Mesenchymal stem cell (in vitro differentiated cells and primary cell): Measurements from ENCODE around the gene CXCL3. TPM values are rescaled to one million over a fixed set of nuclear protein-coding genes. Genes with fewer than 3 reads are reported as not detected.

Experiments used
- DNase-seq: peaks from one replicate; pipeline ENCODE4 v3.0.0-alpha.2; 2013
- H2AFZ ChIP-seq: one replicate; pipeline ENCODE4 v1.6.1; 2013; ENCODE audit warnings: low read depth, mild to moderate bottlenecking, control low read depth, inconsistent platforms, low read length, moderate library complexity
- H2AK5ac ChIP-seq: 2 replicates; pipeline ENCODE4 v1.6.1; 2013; ENCODE audit warnings: low read length, moderate library complexity, mild to moderate bottlenecking, inconsistent platforms; ENCODE audit not compliant: severe bottlenecking
- H2BK120ac ChIP-seq: one replicate; pipeline ENCODE4 v1.6.1; 2013; ENCODE audit warnings: low read depth, mild to moderate bottlenecking, inconsistent platforms, low read length, moderate library complexity
- H2BK12ac ChIP-seq, 2 experiments: one replicate each; pipeline ENCODE4 v1.6.1; 2013; ENCODE audit warnings: inconsistent platforms in 2 of 2, low read length in 2 of 2, mild to moderate bottlenecking in 2 of 2, moderate library complexity in 2 of 2, control low read depth in 1 of 2
- H2BK15ac ChIP-seq: one replicate; pipeline ENCODE4 v1.6.1; 2013; ENCODE audit warnings: mild to moderate bottlenecking, low read depth, inconsistent platforms; ENCODE audit not compliant: poor library complexity, severe bottlenecking
- H2BK5ac ChIP-seq: 2 replicates; pipeline ENCODE4 v1.6.1; 2013; ENCODE audit warnings: low read depth, mild to moderate bottlenecking, low read length, control low read depth, inconsistent platforms; ENCODE audit not compliant: poor library complexity, severe bottlenecking
- H3K14ac ChIP-seq, 2 experiments: one replicate each; pipeline ENCODE4 v1.6.1; 2013; ENCODE audit warnings: inconsistent platforms in 2 of 2, low read length in 2 of 2, control low read depth in 1 of 2, mild to moderate bottlenecking in 1 of 2, moderate library complexity in 1 of 2
- H3K18ac ChIP-seq, 2 experiments: one replicate each; pipeline ENCODE4 v1.6.1; 2013; ENCODE audit warnings: inconsistent platforms in 2 of 2, low read length in 2 of 2, control low read depth in 1 of 2, low read depth in 1 of 2, mild to moderate bottlenecking in 1 of 2
- H3K23ac ChIP-seq, 2 experiments: one replicate each; pipeline ENCODE4 v1.6.1; 2013; ENCODE audit warnings: inconsistent platforms in 2 of 2, low read length in 2 of 2, mild to moderate bottlenecking in 2 of 2, moderate library complexity in 2 of 2, control low read depth in 1 of 2
- H3K27ac ChIP-seq: 2 replicates; pipeline ENCODE4 v1.5.1; 2013; ENCODE audit warnings: mild to moderate bottlenecking, moderate library complexity, low read length, control low read depth, inconsistent platforms; ENCODE audit not compliant: poor library complexity, severe bottlenecking
- H3K27me3 ChIP-seq, 2 experiments: 2 replicates each; pipeline versions ENCODE4 v1.6.1 to v1.7.0; 2013; ENCODE audit warnings: low read length in 2 of 2, mild to moderate bottlenecking in 2 of 2, moderate library complexity in 2 of 2, control low read depth in 1 of 2, inconsistent platforms in 1 of 2; ENCODE audit not compliant: control insufficient read depth in 1 of 2, insufficient read depth in 1 of 2
- H3K36me3 ChIP-seq, 2 experiments: 2 replicates each; pipeline versions ENCODE4 v1.6.1 to v1.7.0; 2013; ENCODE audit warnings: low read length in 2 of 2, control low read depth in 1 of 2, inconsistent platforms in 1 of 2, low read depth in 1 of 2, mild to moderate bottlenecking in 1 of 2; ENCODE audit not compliant: insufficient read depth in 2 of 2, control insufficient read depth in 1 of 2
- H3K4ac ChIP-seq, 2 experiments: one replicate each; pipeline ENCODE4 v1.6.1; 2013; ENCODE audit warnings: inconsistent platforms in 2 of 2, low read length in 2 of 2, mild to moderate bottlenecking in 2 of 2, moderate library complexity in 2 of 2, control low read depth in 1 of 2, low read depth in 1 of 2
- H3K4me1 ChIP-seq: 2 replicates; pipeline ENCODE4 v1.6.1; 2013; ENCODE audit warnings: low read depth, low read length, control low read depth; ENCODE audit not compliant: control insufficient read depth, insufficient read depth
- H3K4me2 ChIP-seq: 2 replicates; pipeline ENCODE4 v1.6.1; 2013; ENCODE audit warnings: low read length, mild to moderate bottlenecking, inconsistent platforms; ENCODE audit not compliant: poor library complexity, severe bottlenecking
- H3K4me3 ChIP-seq, 2 experiments: 2 replicates each; pipeline versions ENCODE4 v1.5.1 to v1.7.0; 2013; ENCODE audit warnings: low read length in 2 of 2, mild to moderate bottlenecking in 2 of 2, control low read depth in 1 of 2, low read depth in 1 of 2; ENCODE audit not compliant: insufficient read depth in 1 of 2
- H3K79me1 ChIP-seq: replicated peaks from 2 replicates; pipeline ENCODE4 v1.6.1; 2013; ENCODE audit warnings: mild to moderate bottlenecking, control low read depth, low read length, inconsistent platforms; ENCODE audit not compliant: poor library complexity, severe bottlenecking
- H3K9ac ChIP-seq: 2 replicates; pipeline ENCODE4 v1.7.0; 2013; ENCODE audit warnings: mild to moderate bottlenecking, low read length, moderate library complexity
- H3K9me3 ChIP-seq: 2 replicates; pipeline ENCODE4 v1.7.0; 2013; ENCODE audit warnings: mild to moderate bottlenecking, low read length; ENCODE audit not compliant: control insufficient read depth
- H4K8ac ChIP-seq: one replicate; pipeline ENCODE4 v1.6.1; 2013; ENCODE audit warnings: inconsistent platforms, mild to moderate bottlenecking, low read length, moderate library complexity
- H4K91ac ChIP-seq: one replicate; pipeline ENCODE4 v1.6.1; 2013; ENCODE audit warnings: mild to moderate bottlenecking, low read length, inconsistent platforms
- WGBS: methylation state at CpG from one replicate; pipeline ENCODE4 v1.1.7; 2013; ENCODE audit warnings: mixed read lengths; 5-methylcytosine and 5-hydroxymethylcytosine counted together
- polyA plus RNA-seq, 2 experiments: library from polyadenylated mRNA; stranded (reverse); fragments of 200-250 nt; gene quantifications; one replicate each; pipeline ENCODE4 v1.2.3, GENCODE V29; 2013

Gene CXCL3
- polyA plus RNA-seq (2013, experiment 1 of 2), result 3.8 TPM
- 3.3 TPM for polyA plus RNA-seq (2013, experiment 2 of 2)

GRCh38 chr4:74038425-74039314 lies at the start of gene CXCL3:
CXCL3 (minus strand) TSS chr4:74038689; CDS start chr4:74038611, 78 bp downstream.
- H3K36me3 ChIP-seq, result no peaks in the 10 kb centered on the region
- peak within 1 kb of the TSS in 1 of 2 experiments; percentile 72 for H3K23ac ChIP-seq
- peak within 1 kb of the TSS; percentile 98 for H2BK15ac ChIP-seq
- H3K4me3 ChIP-seq, result peak within 1 kb of the TSS; percentile 82 to 94
- H3K4me1 ChIP-seq, result peaks cover 4% of the 10 kb centered on the region
- no peaks in the 10 kb centered on the region for H3K27me3 ChIP-seq
- peak within 1 kb of the TSS; percentile 58 to 95 for H3K18ac ChIP-seq
- H2BK120ac ChIP-seq, result peak within 1 kb of the TSS; percentile 99
- no peak within 1 kb of the TSS for H2AK5ac ChIP-seq
- peak within 1 kb of the TSS; percentile 75 to 77 for H2BK12ac ChIP-seq
- peak; percentile 84 for DNase-seq
- peak within 1 kb of the TSS; percentile 93 for H2AFZ ChIP-seq
- peaks cover 3% of the 10 kb centered on the region for H3K79me1 ChIP-seq
- WGBS, result 3% methylated on average over 48 of the region's 64 CpGs
- no peaks in the 10 kb centered on the region for H3K9me3 ChIP-seq
- peak within 1 kb of the TSS in 1 of 2 experiments; percentile 33 for H3K4ac ChIP-seq
- peak within 1 kb of the TSS; percentile 41 for H3K27ac ChIP-seq
- peak within 1 kb of the TSS in 1 of 2 experiments; percentile 41 for H3K14ac ChIP-seq
- peak within 1 kb of the TSS; percentile 71 for H4K8ac ChIP-seq
- H4K91ac ChIP-seq, result peak within 1 kb of the TSS; percentile 79
- H3K4me2 ChIP-seq, result peak within 1 kb of the TSS; percentile 90
- H3K9ac ChIP-seq, result peak within 1 kb of the TSS; percentile 93
- peak within 1 kb of the TSS; percentile 81 for H2BK5ac ChIP-seq

GRCh38 chr4:74087481-74087880 lies 49.0 kb upstream of the CXCL3 start:
- H3K27ac ChIP-seq, result no peak overlapping the region
- no peaks in the 10 kb centered on the region for H3K4me1 ChIP-seq
- H4K8ac ChIP-seq, result no peak overlapping the region
- no peak overlapping the region for H2AK5ac ChIP-seq
- no peak overlapping the region for H3K14ac ChIP-seq
- H2BK5ac ChIP-seq, result no peak overlapping the region
- H4K91ac ChIP-seq, result no peak overlapping the region
- H2BK12ac ChIP-seq, result no peak overlapping the region
- H3K36me3 ChIP-seq, result no peaks in the 10 kb centered on the region
- H3K18ac ChIP-seq, result no peak overlapping the region
- no peak overlapping the region for H2AFZ ChIP-seq
- H3K9me3 ChIP-seq, result no peaks in the 10 kb centered on the region
- H3K23ac ChIP-seq, result no peak overlapping the region
- no peaks in the 10 kb centered on the region for H3K79me1 ChIP-seq
- no peak overlapping the region for H3K4me2 ChIP-seq
- no peaks in the 10 kb centered on the region for H3K27me3 ChIP-seq
- no peak overlapping the region for H3K9ac ChIP-seq
- no peak overlapping the region for H3K4ac ChIP-seq
- DNase-seq, result no peak
- H3K4me3 ChIP-seq, result no peak overlapping the region
- no peak overlapping the region for H2BK15ac ChIP-seq
- H2BK120ac ChIP-seq, result no peak overlapping the region

DNA sequence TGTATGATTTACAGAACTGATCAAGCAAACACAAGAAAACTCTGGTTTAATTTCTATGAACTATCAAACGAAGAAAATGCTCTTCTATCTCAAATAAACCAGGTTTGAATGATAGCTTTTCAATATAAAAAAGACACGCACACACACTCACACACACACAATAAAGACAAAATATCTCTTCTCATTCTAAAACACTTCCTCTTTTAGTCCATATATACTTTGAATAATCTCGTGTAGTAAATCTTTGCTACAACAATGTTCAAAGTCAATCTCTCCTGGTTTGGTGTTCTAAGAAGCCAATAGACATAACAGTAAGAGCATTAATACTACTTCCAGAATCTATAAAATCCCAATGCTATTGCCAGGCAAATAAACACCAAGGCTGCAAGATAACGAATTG lies 47.2 kb upstream of the CXCL3 start:
- H2BK12ac ChIP-seq, result no peak overlapping the region
- H3K36me3 ChIP-seq, result no peaks in the 10 kb centered on the region
- no peak overlapping the region for H3K4me3 ChIP-seq
- no peak overlapping the region for H3K4ac ChIP-seq
- H3K27ac ChIP-seq, result no peak overlapping the region
- DNase-seq, result no peak
- H2BK15ac ChIP-seq, result no peak overlapping the region
- no peak overlapping the region for H2AFZ ChIP-seq
- H3K4me1 ChIP-seq, result no peaks in the 10 kb centered on the region
- H2AK5ac ChIP-seq, result no peak overlapping the region
- H3K27me3 ChIP-seq, result no peaks in the 10 kb centered on the region
- no peak overlapping the region for H3K9ac ChIP-seq
- no peak overlapping the region for H4K8ac ChIP-seq
- H3K18ac ChIP-seq, result no peak overlapping the region
- H3K23ac ChIP-seq, result no peak overlapping the region
- H2BK5ac ChIP-seq, result no peak overlapping the region
- H3K4me2 ChIP-seq, result no peak overlapping the region
- WGBS, result 98% methylated on average over 4 of the region's 4 CpGs
- H3K14ac ChIP-seq, result no peak overlapping the region
- no peaks in the 10 kb centered on the region for H3K79me1 ChIP-seq
- H2BK120ac ChIP-seq, result no peak overlapping the region
- H4K91ac ChIP-seq, result no peak overlapping the region
- H3K9me3 ChIP-seq, result no peaks in the 10 kb centered on the region

DNA sequence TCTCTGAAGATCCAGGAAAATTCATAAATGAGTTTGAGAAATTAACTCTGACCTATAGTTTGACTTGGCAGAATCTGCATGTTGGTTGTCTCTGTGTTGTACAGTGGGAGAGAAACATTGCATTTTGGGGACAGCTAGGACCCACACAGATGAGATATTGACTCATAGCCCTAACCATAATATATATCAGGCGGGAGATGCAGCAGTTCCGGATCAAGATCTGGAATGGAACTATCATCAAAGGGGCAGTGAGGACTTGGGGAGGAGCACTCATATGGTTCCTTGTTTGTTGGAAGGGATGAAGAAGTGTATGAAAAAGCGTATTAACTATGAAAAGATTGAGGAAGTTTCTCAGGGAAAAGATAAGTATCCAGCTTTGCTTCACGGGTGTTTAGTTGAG lies 46.5 kb upstream of the CXCL3 start:
- H2BK12ac ChIP-seq, result no peak overlapping the region
- no peak overlapping the region for H3K23ac ChIP-seq
- H3K79me1 ChIP-seq, result no peaks in the 10 kb centered on the region
- H3K4me1 ChIP-seq, result no peaks in the 10 kb centered on the region
- no peak for DNase-seq
- H2BK120ac ChIP-seq, result no peak overlapping the region
- H3K27me3 ChIP-seq, result no peaks in the 10 kb centered on the region
- 100% methylated on average over 3 of the region's 4 CpGs for WGBS
- no peak overlapping the region for H2AK5ac ChIP-seq
- no peak overlapping the region for H2AFZ ChIP-seq
- H3K18ac ChIP-seq, result no peak overlapping the region
- H2BK15ac ChIP-seq, result no peak overlapping the region
- no peak overlapping the region for H3K4me3 ChIP-seq
- no peak overlapping the region for H3K27ac ChIP-seq
- no peak overlapping the region for H3K14ac ChIP-seq
- H4K91ac ChIP-seq, result no peak overlapping the region
- H3K9ac ChIP-seq, result no peak overlapping the region
- no peak overlapping the region for H4K8ac ChIP-seq
- no peak overlapping the region for H2BK5ac ChIP-seq
- H3K36me3 ChIP-seq, result no peaks in the 10 kb centered on the region
- H3K9me3 ChIP-seq, result no peaks in the 10 kb centered on the region
- no peak overlapping the region for H3K4me2 ChIP-seq
- H3K4ac ChIP-seq, result no peak overlapping the region
